OCI-LY1 (cell line): ENCODE measurements around the gene ASB15.

Experiments used
- EZH2 ChIP-seq: fragments of 200-600 bp; sonication (generic), shearing (Covaris generic); IDR thresholded peaks from 2 replicates; pipeline ENCODE4 v1.8.0; 2017; ENCODE audit warnings: borderline replicate concordance, mixed run types, mild to moderate bottlenecking, antibody characterized with exemption, low read length, moderate library complexity, mixed read lengths
- TF ChIP-seq, protein P1 (sequence below): fragments of 200-600 bp; sonication (generic), shearing (Covaris generic); IDR thresholded peaks from 2 replicates; pipeline ENCODE4 v1.5.1; 2017; ENCODE audit warnings: mild to moderate bottlenecking, antibody characterized with exemption, low read length, moderate library complexity, mixed read lengths

GRCh38 chr7:123681561-123681960 lies 79.9 kb downstream of the ASB15 start:
- TF ChIP-seq, protein P1, sequence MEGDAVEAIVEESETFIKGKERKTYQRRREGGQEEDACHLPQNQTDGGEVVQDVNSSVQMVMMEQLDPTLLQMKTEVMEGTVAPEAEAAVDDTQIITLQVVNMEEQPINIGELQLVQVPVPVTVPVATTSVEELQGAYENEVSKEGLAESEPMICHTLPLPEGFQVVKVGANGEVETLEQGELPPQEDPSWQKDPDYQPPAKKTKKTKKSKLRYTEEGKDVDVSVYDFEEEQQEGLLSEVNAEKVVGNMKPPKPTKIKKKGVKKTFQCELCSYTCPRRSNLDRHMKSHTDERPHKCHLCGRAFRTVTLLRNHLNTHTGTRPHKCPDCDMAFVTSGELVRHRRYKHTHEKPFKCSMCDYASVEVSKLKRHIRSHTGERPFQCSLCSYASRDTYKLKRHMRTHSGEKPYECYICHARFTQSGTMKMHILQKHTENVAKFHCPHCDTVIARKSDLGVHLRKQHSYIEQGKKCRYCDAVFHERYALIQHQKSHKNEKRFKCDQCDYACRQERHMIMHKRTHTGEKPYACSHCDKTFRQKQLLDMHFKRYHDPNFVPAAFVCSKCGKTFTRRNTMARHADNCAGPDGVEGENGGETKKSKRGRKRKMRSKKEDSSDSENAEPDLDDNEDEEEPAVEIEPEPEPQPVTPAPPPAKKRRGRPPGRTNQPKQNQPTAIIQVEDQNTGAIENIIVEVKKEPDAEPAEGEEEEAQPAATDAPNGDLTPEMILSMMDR = no peak
- TF ChIP-seq EZH2 = no peak
